Measurements from ENCODE around the gene ALKAL2.
"Not testable (repeated sequence)": the region's sequence is repeated elsewhere in the genome, so short reads cannot be mapped to it uniquely, and the experiment has no call there.

The ALKAL2 gene

GRCh38 chr2:287911-288757 is at the start of gene ALKAL2:
ALKAL2 (minus strand) TSS chr2:288091; CDS start chr2:287835, 256 bp downstream.
- DNase-seq (ENCODE audit: low read depth): no peak

GRCh38 chr2:336949-337348 is 49.1 kb upstream of the ALKAL2 start:
- not testable (repeated sequence) for DNase-seq (ENCODE audit: low read depth)

GRCh38 chr2:336360-336759 is 48.5 kb upstream of the ALKAL2 start:
- DNase-seq (ENCODE audit: low read depth): no peak

- no peak for DNase-seq (ENCODE audit: low read depth)
These were observed 44.7 kb upstream of the ALKAL2 start for GRCh38 chr2:332592-332991.

GRCh38 chr2:328761-329160 is 40.9 kb upstream of the ALKAL2 start:
- DNase-seq (ENCODE audit: low read depth): no peak

- DNase-seq (ENCODE audit: low read depth): no peak
These were observed 35.1 kb upstream of the ALKAL2 start for GRCh38 chr2:323035-323434.

GRCh38 chr2:322326-322725 is 34.4 kb upstream of the ALKAL2 start:
- no peak for DNase-seq (ENCODE audit: low read depth)

GRCh38 chr2:320561-320960 is 32.7 kb upstream of the ALKAL2 start:
- DNase-seq (ENCODE audit: low read depth): no peak

GRCh38 chr2:319059-319600 is 31.2 kb upstream of the ALKAL2 start:
- no peak for DNase-seq (ENCODE audit: low read depth)

- DNase-seq (ENCODE audit: low read depth): no peak
These were observed 29.9 kb upstream of the ALKAL2 start for GRCh38 chr2:317501-318424.

GRCh38 chr2:316381-316780 is 28.5 kb upstream of the ALKAL2 start:
- no peak for DNase-seq (ENCODE audit: low read depth)

- not testable (repeated sequence) for DNase-seq (ENCODE audit: low read depth)
These were observed 28.0 kb upstream of the ALKAL2 start for GRCh38 chr2:315925-316324.

- no peak for DNase-seq (ENCODE audit: low read depth)
These were observed 26.9 kb upstream of the ALKAL2 start for GRCh38 chr2:314561-315336.

- no peak for DNase-seq (ENCODE audit: low read depth)
These were observed 26.1 kb upstream of the ALKAL2 start for GRCh38 chr2:313991-314390.

- no peak for DNase-seq (ENCODE audit: low read depth)
These were observed 23.1 kb upstream of the ALKAL2 start for GRCh38 chr2:310994-311393.

GRCh38 chr2:309954-310510 is 22.1 kb upstream of the ALKAL2 start:
- DNase-seq (ENCODE audit: low read depth): no peak

GRCh38 chr2:309148-309953 is 21.5 kb upstream of the ALKAL2 start:
- DNase-seq (ENCODE audit: low read depth): no peak

GRCh38 chr2:305366-305765 is 17.5 kb upstream of the ALKAL2 start:
- no peak for DNase-seq (ENCODE audit: low read depth)

GRCh38 chr2:296354-296753 is 8.5 kb upstream of the ALKAL2 start:
- no peak for DNase-seq (ENCODE audit: low read depth)

- no peak for DNase-seq (ENCODE audit: low read depth)
These were observed 7.2 kb upstream of the ALKAL2 start for GRCh38 chr2:295090-295489.

Measured in stimulated activated CD8-positive, alpha-beta memory T cell treated with anti-CD3 and anti-CD28 coated beads, Interleukin-4, amount 100 ng/mL, for 24 hours (primary cell).